Retina (tissue), 1 donor: ENCODE measurements around the gene PAPOLA.
A peak's percentile ranks its signal among the peaks of the same experiment; 100 is the strongest.

ENCODE experiments used
- DNase-seq: peaks from one replicate; pipeline ENCODE4 v3.0.0-alpha.2; 2016

Gene PAPOLA

GRCh38 chr14:96568621-96569020, 66.4 kb downstream of the PAPOLA start:
- no peak for DNase-seq

DNA sequence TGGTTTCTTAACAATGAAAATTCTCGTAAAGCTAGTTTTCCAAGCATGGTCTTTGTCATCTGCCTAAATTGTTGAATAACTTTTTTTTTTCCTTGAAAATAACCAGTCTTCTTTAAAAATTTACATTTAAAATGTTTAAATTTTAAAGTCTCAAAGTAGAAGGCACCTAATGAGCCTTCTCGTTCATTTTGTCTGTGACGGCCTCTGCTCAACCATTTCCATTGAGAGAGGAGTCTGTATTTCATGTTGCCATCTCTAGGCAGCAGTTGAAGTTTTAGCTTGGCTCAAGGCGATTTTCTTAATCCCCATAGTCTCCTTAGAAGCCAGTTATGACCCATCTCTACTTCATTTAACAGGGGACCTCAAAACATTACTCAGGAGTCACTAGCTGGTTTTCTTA, 69.1 kb downstream of the PAPOLA start:
- no peak for DNase-seq

DNA sequence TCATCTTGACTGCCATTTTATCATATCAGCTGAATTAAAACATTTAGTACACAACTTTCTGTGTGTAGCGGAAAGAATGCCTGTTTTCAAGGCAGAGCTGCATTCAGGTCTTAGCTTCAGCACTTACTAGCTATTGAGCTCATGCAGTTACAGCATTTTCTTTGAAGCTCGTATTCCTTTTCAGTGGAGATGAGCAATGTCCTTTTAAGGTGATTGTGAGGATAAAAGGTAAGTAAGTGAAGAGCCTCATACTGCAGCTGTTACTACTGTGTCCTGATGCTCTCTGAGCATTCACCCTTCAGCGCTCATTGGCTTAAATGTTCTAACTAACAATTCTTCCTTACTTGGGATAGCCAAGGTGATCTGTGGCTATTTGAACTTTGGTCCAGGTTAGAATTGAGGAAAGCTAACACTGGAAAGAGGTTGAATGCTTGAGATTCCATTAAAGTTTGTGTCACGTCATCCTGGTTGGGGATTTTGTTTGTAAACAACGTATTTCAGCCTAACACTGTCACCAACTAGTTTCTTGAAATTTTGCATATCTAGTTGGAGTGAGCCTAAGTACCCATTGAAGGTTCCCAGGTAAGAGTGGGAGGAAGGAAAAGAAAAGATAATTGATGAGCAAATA, 71.4 kb downstream of the PAPOLA start:
- no peak for DNase-seq

GRCh38 chr14:96574171-96574632, 72.0 kb downstream of the PAPOLA start:
- no peak for DNase-seq

GRCh38 chr14:96574633-96575632, 72.8 kb downstream of the PAPOLA start:
- no peak for DNase-seq

DNA sequence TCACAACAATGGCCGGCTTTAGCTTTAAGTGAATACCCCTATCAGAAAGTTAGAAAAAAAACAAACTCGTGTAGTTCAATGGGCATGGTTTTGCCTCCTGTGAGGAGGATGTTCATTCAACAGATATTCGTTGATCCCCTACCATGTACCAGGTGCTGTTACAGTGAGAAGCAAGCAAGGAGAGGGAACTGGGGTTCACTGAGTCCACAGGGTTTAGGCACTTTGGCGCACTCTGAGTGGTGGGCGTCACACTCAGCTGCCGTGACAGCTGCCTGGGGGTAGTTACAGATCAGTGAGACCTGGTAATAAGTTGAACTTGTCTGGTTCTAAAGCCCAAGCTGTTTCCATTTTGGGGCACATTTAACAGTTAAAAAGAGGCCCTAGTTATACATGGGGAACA, 74.2 kb downstream of the PAPOLA start:
- no peak for DNase-seq

DNA sequence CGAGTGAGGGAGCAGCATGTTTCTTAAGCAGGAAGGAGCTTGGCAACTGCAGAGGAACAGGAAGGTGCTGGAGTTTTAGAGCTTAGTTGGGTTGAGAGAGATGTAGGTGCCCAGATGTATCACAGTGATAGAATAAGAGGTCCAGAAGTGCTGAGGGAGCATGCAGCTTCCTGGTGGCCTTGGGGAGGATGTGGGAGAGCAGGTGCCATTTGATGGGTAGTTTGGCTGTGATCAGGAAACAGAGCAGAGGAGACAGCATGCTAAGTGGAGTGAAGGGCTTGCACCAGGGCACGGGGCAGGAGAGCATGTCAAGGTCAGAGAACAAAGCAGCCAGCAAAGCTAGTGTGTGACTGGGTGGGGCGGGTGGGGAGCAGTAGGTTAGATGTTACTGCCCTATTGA, 74.8 kb downstream of the PAPOLA start:
- DNase-seq, result no peak

DNA sequence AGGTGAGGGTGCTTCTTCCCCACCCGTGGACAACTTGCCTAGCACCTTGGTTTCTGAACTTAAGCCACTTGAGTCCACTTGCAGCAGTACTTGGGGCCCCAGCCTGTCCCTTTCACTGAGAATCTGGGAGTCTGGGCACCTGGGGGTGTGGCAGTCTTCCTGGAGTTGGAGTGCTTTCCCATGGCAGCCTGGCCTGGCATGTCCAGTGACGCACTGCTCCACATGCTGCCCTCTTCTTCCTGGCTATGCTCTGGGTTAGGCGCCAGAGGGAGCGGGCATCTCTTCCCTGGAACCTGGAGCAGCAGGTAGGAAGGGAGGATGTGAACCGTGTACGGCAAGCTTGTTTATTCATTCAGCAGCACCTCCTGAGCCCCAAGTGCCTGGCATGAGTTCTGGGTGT, 76.4 kb downstream of the PAPOLA start:
- no peak for DNase-seq

DNA sequence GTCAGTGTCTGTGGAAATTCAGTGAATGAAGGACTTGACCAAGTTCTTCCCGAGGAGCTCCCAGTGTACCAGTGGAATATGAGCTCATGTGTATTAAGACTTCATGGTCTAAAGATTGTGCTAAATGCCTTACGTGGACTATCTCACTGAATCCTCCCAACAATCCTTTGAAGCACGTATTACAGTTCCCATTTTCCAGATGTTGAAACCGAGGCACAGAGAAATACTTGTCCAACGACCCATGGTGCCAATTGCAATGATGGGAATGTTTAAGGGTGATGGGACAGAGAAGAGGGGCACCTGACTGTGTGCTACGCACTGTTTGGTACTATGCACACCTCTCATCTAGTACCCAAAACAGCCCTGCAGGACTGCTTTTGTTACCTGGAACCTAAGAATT, 77.2 kb downstream of the PAPOLA start:
- DNase-seq, result no peak

DNA sequence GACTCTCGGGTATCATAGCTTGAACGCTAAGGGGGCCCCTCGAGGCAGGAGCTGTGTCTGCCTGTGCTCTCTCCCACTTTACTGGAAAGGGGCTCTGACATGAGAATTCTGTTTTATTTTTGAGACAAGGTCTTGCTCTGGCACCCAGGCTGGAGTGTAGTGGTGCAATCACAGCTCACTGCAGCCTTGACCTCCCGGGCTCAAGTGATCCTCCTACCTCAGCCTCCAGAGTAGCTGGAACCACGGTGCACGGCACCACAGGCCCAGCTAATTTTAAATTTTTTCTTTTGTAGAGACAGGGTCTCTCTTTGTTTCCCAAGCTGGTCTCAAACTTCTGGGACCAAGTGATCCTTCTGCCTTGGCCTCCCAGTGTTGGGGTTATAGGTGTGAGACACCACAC, 77.7 kb downstream of the PAPOLA start:
- DNase-seq, result no peak

DNA sequence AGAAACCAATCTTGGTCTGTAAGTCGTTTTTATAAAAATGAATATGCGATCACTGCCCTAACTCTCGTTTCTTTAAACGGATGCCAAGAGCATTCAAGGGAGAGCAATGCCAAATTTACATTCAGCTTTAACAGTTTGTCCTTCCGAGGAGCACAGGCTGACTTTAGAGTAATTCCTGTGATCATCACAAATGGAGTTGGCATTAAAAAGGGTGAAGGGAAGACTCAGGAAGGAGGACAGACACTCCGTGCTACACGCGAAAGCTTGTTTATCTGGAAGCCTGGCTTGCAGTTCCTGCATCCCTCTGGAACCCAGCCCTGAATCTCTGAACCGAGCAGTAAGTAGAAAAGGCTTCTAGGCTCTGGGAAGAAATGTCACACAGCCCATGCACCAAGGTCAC, 78.4 kb downstream of the PAPOLA start:
- DNase-seq, result no peak

DNA sequence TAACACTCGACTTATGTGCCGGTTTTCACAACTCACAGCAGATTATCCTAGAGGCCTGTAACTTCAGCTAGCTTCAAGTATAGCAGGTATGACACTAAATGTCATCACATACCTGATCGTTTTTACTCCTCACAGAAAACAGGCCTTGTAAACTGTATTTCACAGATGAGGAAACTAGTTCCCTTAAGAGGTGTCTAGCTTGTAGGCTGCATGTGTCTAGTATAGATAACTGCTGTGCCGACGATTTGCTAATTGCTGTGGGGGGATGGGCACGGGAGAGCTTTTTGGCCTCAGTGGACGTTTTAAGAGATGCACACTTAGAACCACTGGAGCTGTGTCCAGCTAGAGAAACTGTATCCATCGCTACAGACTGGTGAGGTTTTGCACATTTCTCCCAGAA, 78.8 kb downstream of the PAPOLA start:
- no peak for DNase-seq

- no peak for DNase-seq
Observed at GRCh38 chr14:96581902-96582301, 79.7 kb downstream of the PAPOLA start.

DNA sequence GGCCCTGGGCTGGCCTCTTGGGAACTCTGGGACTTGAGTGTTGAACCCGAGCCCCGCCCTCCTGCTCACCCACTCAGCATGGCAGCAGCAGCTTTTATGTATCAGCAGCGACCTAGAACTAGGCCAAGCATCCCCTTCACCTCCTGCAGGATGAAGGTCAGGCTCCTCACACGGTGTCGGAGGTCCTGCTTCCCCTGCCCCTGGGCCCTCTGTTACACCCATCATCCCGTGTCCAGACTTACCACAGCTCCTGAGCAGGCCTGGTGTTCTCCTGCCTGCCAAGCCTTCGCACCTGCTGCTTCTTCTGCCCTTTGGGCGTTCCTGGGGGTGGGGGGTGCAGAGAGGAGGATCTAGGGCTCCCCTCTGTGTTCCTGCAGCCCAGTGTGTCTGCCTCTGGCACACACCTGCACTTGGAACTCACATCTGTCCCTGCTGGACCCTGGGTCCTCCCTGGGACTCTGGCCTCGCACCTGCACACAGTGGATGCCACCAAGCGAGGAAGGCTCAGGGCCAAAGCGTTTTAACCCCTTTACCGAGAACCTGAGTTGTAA, 80.3 kb downstream of the PAPOLA start:
- DNase-seq, result no peak

- DNase-seq, result no peak
Observed at GRCh38 chr14:96582995-96583394, 80.8 kb downstream of the PAPOLA start.

DNA sequence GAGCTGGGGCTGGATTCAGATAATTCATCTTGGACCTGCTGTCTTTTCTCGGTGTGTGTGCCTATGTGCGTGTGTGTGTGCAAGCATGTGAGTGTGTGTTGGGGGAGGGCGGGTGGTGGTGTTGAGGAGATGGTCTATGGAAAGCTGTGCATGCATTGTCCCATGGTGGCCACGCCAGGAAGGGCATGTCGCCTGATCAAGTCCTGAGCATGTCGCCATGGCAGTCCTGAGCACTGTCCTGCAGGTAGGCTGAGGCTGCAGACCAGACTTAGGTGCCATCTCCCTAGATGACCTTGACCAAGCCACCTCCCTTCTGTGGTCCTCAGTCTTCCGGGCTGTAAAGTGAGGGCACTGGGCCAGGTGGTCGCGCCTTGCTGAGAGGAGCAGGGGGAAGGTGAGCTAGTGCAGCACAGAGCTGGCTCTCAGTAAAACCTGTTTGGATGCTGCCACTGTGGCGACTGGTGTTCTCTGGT, 81.4 kb downstream of the PAPOLA start:
- no peak for DNase-seq

DNA sequence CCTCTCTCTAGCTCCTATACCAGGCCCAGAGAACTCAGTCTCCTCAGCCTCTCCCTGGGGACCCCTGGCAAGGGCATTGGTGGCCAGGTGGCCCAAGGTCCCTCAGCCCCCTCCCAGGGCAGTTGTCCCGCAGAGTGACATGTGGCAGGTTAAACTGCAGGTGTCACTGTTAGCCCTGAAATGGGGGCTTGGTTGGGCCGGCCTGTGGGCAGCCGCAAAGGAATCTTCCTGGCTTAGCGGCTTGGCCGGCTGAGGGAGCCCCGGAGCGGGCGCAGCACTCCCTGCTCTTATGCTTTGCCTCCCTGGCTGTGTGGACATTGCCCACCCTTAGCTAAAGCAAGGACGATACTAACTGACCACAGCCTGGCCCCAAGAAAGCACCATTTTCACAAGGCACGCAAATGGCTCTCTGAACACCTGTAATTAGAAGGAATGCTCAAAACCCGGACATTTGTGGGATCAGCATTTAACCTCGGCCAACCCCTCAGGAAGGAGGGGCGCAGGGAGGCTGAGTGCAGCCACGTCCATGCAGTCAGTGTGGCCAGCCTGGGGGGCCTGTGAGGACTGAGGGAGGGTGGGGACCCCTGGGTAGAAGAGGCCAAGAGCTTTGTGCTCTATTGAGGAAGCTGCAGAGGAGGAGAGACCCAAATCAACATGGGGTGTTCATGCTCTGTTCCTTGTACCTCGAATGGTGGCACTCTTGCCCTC, 82.2 kb downstream of the PAPOLA start:
- DNase-seq, result peak; percentile 83

GRCh38 chr14:96584907-96585671, 82.9 kb downstream of the PAPOLA start:
- DNase-seq, result no peak

GRCh38 chr14:96585672-96586013, 83.5 kb downstream of the PAPOLA start:
- DNase-seq, result no peak

DNA sequence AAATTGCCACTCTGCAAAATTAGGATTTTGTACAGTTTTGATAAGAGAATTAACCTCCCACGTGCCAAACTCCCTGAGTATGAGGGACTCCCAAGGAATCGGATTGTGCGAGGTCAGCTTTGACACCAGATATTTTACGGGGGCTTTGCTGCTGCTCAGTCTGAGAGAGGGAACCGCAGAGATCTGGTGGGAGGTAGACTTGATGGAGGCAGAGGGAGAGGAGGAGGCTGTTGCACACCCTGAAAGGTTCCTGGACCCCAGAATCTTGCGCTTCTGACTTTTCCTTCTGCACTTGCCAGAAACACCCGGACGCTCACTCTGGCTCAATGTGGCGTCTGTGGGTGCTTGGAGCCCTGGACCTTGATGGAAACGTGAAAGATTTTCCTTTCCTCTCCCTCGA, 83.9 kb downstream of the PAPOLA start:
- DNase-seq, result no peak

- DNase-seq, result peak; percentile 55
Observed at GRCh38 chr14:96586921-96587822, 85.0 kb downstream of the PAPOLA start.
